Activated T-cell treated with anti-CD3 and anti-CD28 coated beads, Interleukin-2, amount 50 U/mL, for 1 hour (primary cell): Measurements from ENCODE around the gene ZNF212.

ENCODE experiments used
- DNase-seq: peaks from one replicate; pipeline ENCODE4 v3.0.0-alpha.2; 2020

ZNF212 gene

GRCh38 chr7:149289262-149289661 lies 49.8 kb downstream of the ZNF212 start:
- no peak for DNase-seq

DNA sequence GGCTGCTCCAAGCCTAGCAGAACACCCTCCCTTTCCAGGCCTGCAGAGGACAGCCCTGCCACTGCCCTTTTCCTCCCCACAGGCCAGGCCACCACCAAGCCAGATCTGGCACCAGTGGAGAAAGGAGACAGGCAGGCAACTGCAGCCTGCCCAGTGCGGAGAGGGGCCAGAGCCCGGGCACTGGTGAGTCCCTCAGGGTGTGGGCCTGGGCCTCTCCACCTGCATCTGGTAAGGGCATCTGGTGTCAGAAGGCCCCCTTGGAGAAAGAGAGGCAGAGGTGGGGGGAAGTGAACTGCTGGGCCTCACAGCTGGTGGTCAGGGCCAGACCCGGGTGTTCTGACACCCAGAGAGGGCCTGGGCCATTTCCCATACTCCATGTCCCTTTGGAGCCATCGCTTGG lies 50.4 kb downstream of the ZNF212 start:
- no peak for DNase-seq

DNA sequence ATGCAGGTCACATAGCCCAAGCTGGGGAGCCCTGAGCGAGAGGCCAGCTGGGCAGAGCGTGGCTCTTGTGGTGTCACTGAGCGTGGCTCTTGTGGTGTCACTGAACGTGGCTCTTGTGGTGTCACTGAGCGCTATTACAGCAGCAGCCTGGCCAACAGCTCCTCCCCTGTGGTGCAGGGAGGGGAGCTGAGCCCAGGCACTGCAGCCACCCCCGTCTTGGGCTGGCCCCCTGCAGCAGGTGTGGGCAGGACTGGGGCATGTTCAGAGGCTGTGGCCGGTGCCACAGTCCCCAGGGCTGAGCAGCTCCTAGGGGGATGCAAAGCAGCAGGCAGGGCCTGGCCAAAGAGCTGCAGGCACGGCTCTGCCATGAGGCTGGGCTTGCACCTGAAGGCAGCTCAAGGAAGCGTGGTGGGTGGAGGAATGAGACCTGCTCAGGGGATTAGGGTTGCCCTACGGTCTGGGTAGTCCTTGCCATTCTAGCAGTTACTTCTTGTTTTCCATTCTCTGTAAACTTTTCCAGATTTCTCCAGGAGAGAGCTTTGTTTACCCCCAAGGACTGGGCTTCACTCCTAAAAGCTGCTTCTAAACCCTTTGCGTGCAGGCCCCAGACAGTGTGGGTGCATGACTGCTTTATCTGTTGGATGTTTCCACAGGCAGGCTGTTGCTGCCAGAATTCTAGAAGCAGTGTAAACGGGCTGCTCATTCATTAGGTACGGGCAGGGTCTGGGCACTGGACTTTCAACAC lies 51.8 kb downstream of the ZNF212 start:
- no peak for DNase-seq

DNA sequence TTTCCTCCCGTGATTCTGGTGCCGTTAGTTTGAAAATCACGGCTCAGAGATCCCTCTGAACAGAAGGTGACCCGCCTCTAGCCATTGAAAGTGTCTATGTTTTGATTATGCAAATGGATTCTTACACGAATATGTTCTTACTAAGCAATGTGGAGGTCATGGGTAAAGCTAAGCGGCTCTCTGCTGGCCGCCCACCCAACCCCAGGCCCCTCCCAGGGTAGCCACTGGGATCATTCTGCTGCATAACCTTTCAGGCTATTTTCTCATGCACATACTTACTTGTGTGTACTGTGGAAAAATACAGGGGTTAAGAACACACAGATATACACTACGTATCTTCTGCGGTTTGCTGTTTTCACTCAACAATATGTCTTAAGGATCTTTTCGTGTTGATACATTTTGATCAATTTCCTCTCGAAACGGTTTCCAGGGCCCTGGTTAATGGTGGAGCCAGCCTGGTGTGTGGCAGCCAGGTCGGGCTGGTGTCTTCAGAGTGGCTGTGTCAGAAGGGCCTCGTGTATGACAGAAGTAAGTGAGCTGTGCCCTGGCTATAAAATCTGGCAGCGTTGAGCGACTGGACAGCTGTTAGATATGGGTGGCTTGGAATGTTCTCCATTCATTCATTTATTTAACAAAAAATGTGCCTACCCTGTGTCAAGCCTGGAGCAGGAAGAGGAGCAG lies 52.5 kb downstream of the ZNF212 start:
- DNase-seq, result no peak

- no peak for DNase-seq
Measured at GRCh38 chr7:149292462-149292823, 53.0 kb downstream of the ZNF212 start.

DNA sequence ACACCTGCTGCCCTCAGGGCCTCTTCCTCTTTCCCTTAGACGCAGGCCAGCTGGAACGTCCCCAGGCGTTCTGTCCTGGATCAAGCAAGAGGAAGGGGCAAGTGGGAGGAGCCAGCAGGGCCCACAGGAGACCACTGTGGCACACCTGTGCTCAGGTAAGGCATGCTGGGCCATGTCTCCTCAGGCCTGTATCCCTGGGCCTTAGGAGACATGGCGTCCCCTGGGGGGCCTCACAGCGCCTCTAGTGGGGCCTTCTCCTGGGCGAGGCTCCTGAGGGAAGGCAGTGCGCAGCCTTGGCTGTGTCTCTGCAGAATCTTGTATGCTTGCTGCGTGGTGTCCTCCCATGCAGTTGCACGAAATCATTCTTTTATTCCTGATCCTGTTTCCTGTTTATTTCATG lies 53.9 kb downstream of the ZNF212 start:
- DNase-seq, result no peak

DNA sequence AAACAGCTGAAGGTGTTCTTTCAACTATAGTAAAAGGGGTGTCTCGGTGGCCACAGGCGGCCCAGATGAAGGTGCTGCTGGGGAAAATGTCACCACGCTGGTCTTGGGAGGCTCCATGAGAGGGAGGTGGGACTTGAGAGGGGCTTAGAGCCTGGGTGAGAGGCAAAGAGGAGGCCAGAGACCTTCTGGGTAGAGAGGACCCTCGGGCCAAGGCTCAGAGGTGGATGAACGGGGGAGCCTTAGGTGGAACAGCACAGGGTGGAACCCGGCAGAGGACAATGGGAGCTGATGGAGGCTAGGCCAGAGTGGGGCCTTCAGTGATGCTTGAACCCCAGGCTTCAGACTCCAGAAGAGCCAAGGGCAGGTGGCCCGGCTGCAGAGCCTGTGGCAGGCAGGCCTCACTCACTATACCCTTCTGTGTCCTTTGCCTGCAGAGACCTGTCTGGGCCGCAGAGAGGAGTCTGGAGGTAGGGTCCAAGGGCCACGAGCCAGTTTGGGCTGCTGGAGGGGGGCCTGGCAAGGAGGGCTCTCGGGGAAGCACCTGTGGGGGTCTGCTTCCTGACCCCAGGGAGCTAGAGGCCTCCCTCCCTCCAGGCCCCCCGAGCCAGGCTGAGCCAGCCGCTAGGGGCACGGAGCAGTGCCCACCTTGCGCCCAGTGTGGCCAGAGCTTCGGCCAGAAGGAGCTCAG lies 54.6 kb downstream of the ZNF212 start:
- no peak for DNase-seq

- no peak for DNase-seq
Measured at GRCh38 chr7:149294634-149295480, 55.4 kb downstream of the ZNF212 start.

- no peak for DNase-seq
Measured at GRCh38 chr7:149295481-149295850, 56.0 kb downstream of the ZNF212 start.

DNA sequence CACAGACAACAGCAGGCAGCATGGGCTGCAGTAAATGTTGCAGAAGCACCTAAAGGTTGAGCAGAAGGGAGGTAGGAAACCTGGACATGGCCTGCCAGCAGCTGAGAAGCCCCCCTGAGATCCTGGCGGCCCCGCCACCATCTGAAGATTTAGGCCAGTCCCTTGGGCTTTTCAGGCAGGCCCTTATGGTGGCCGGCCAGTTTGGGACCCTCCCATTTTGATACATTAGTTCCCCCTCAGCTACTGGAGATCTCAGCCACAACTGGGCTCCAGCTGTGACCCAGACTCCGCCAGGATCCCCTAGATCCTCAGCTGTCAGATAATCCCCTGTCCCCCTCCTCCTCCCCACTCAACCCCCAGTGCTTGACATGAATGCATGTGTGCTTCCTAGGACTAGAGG lies 56.9 kb downstream of the ZNF212 start:
- DNase-seq, result no peak

DNA sequence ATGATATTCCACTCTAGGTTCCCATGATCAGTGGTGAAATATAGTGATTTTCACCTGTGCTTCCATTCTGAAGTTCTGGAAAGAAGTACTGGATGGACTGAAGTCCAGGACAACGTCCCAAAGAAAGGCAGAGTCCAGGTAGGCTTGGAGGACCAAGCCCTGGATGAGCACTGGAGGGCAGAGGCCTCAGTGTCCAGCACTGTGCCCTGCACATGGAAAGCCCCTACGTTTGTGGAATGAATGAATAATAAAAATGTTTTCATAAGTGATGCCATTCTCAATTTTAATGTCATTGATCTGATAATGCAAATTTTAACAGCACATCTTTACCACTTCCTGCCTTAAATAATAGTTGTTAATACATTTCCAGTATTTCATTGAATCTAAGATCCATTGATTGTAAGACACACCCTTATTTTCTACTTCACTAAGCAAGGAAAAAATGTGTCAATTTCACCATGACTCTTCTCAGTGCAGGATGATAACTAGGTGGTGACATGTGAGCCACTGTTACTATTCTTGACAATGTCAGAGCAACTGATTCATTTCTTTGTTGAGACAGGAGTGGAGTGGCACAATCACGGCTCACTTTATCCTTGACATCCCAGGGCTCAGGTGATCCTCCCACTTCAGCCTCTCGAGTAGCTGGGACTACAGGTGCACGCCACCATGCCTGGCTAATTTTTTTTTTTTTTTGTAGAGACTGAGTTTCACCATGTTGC lies 57.7 kb downstream of the ZNF212 start:
- no peak for DNase-seq

GRCh38 chr7:149300620-149301285 lies 61.3 kb downstream of the ZNF212 start:
- DNase-seq, result no peak

DNA sequence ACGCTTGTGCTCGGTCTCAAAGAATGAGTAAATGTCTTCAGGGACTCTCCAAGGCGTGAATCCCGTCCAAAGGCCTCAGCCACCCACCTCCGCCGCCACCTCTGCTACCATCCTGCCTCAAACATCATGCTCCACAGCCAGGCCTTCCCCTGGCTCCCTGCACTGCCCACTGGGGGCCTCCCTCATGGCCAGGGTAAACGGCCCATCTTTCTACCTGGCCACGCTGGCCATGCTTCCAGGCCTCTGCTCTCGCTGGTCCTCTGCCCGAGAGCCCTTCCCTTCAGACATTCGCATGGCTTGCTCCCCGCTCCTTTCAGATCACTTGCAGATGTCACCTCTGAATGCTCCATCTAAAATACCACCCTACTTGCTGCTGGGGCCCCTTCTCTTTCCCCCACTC lies 62.8 kb downstream of the ZNF212 start:
- DNase-seq, result no peak

DNA sequence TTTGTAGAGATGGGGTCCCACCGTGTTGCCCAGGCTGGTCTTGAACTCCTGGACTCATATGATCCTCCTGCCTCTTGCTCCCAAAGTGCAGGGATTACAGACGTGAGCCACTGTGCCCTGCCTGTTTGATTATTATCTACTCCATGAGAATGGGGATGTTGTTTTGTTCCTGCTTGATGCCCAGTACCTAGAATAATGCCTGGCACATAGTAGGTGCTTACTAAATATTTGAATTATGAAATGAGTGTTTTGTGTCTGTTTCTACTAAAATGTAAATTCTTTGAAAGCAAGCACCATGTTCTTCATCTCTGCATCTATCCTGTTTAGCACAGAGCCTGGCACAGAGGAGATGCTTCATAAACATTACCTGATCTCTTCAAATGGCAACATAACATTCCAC lies 63.4 kb downstream of the ZNF212 start:
- no peak for DNase-seq

- DNase-seq, result no peak
Measured at GRCh38 chr7:149304006-149304405, 64.6 kb downstream of the ZNF212 start.
